A549 (cell line): ENCODE data around the gene CDK19. TPM values are rescaled to one million over a fixed set of nuclear protein-coding genes. Genes with fewer than 3 reads are reported as not detected.
"Not testable (repeated sequence)": the region's sequence is repeated elsewhere in the genome, so short reads cannot be mapped to it uniquely, and the experiment has no call there.

Experiments used
- ATAC-seq, 2 experiments: fragments of 200-7000 bp in 1 of 2; fragments of >200 bp in 1 of 2; cut with Nextera tagmentation in 1 of 2; cut with Tn5 transposase in 1 of 2; 3 replicates each; pipeline versions ENCODE4 v1.8.0 to v1.9.1; 2018 to 2020; ENCODE audit warnings: mild to moderate bottlenecking in 1 of 2, moderate library complexity in 1 of 2
- CTCF ChIA-PET: fragments of 300-600 bp; sonication (Branson Sonifier 250); formaldehyde crosslinking; extraction: SDS; loops from one replicate; lab custom pipeline; 2021; ENCODE audit warnings: antibody characterized with exemption, inconsistent platforms; lab: Yijun Ruan, JAX
- POLR2A ChIA-PET: fragments of 350-600 bp; formaldehyde crosslinking; extraction: SDS; loops from one replicate; lab custom pipeline; 2021; ENCODE audit warnings: antibody characterized with exemption, inconsistent platforms; lab: Yijun Ruan, JAX
- DNase-seq, 2 experiments: peaks; one replicate each; pipeline versions ENCODE4 v3.0.0 to v3.0.0-alpha.2; 2011 to 2016; ENCODE audit warnings: low read depth in 1 of 2, low spot score in 1 of 2
- FAIRE-seq: peaks from 2 replicates; lab custom pipeline; 2011; peaks lifted over from hg19 to GRCh38; lab: Jason Lieb, UNC
- H3K27ac ChIP-seq, 2 experiments: fragments of >200 bp; sonication (Bioruptor Twin); formaldehyde crosslinking; 3 replicates each; pipeline ENCODE4 v1.5.1; 2016 to 2017
- H3K4me1 ChIP-seq: fragments of >200 bp; sonication (Bioruptor Twin); formaldehyde crosslinking; 3 replicates; pipeline ENCODE4 v1.6.1; 2016
- H3K4me2 ChIP-seq: fragments of >200 bp; sonication (Bioruptor Twin); formaldehyde crosslinking; 3 replicates; pipeline ENCODE4 v1.6.1; 2016
- H3K4me3 ChIP-seq: fragments of >200 bp; sonication (Bioruptor Twin); formaldehyde crosslinking; 3 replicates; pipeline ENCODE4 v1.5.1; 2016
- H3K9me3 ChIP-seq: fragments of >200 bp; sonication (Bioruptor Twin); formaldehyde crosslinking; 3 replicates; pipeline ENCODE4 v1.6.1; 2016
- ATOH8 ChIP-seq: fragments of 250-450 bp; sonication (Bioruptor Pico); IDR thresholded peaks from 2 replicates; pipeline ENCODE4 v1.5.0; 2020; ENCODE audit warnings: low read depth, mild to moderate bottlenecking, moderate library complexity
- CBX8 ChIP-seq: fragments of 200-600 bp; sonication (generic); IDR thresholded peaks from 2 replicates; pipeline ENCODE4 v1.6.1; 2016
- CEBPB ChIP-seq, 2 experiments: fragments of >200 bp in 1 of 2; sonication (Bioruptor Twin) in 1 of 2; formaldehyde crosslinking in 1 of 2; IDR thresholded peaks; 2 replicates each; pipeline ENCODE4 v1.6.1; 2012 to 2016
- E2F6 ChIP-seq: IDR thresholded peaks from 2 replicates; pipeline ENCODE4 v1.6.1; 2012; ENCODE audit warnings: low read depth, borderline replicate concordance
- EHF ChIP-seq: fragments of 250-450 bp; sonication (Bioruptor Pico); IDR thresholded peaks from 2 replicates; pipeline ENCODE4 v1.5.0; 2020; ENCODE audit warnings: mild to moderate bottlenecking
- ELK1 ChIP-seq: fragments of 150-350 bp; IDR thresholded peaks from 2 replicates; pipeline ENCODE4 v1.6.1; 2014; ENCODE audit warnings: low read depth, mild to moderate bottlenecking, low read length
- HES2 ChIP-seq: fragments of >200 bp; sonication (Bioruptor Twin); formaldehyde crosslinking; IDR thresholded peaks from 2 replicates; pipeline ENCODE4 v1.6.1; 2016
- HEYL ChIP-seq: fragments of 250-450 bp; sonication (Bioruptor Pico); IDR thresholded peaks from 2 replicates; pipeline ENCODE4 v1.8.0; 2021; ENCODE audit warnings: mild to moderate bottlenecking, moderate library complexity
- JUN ChIP-seq, 2 experiments: fragments of >200 bp; sonication (Bioruptor Twin); formaldehyde crosslinking; IDR thresholded peaks; 2 replicates in 1 of 2; 3 replicates in 1 of 2; pipeline ENCODE4 v1.6.1; 2016 to 2017
- MAFK ChIP-seq: fragments of 450-650 bp; IDR thresholded peaks from 2 replicates; pipeline ENCODE4 v1.6.1; 2014; ENCODE audit not compliant: partially characterized antibody
- MAX ChIP-seq: IDR thresholded peaks from 2 replicates; pipeline ENCODE4 v1.6.1; 2012
- MYC ChIP-seq: IDR thresholded peaks from 2 replicates; pipeline ENCODE4 v1.6.1; 2012; ENCODE audit warnings: mild to moderate bottlenecking, inconsistent platforms, low read length, improper control_type of control experiment, borderline replicate concordance
- NPAS2 ChIP-seq: fragments of 250-450 bp; sonication (Bioruptor Pico); IDR thresholded peaks from 2 replicates; pipeline ENCODE4 v1.8.0; 2022; ENCODE audit warnings: mild to moderate bottlenecking, moderate library complexity, borderline replicate concordance
- NR3C1 ChIP-seq: fragments of >200 bp; sonication (Bioruptor Twin); formaldehyde crosslinking; IDR thresholded peaks from 3 replicates; pipeline ENCODE4 v1.6.1; 2017
- PBX3 ChIP-seq: IDR thresholded peaks from 2 replicates; pipeline ENCODE4 v1.6.1; 2012
- RAD21 ChIP-seq, 2 experiments: fragments of >200 bp in 1 of 2; sonication (Bioruptor Twin) in 1 of 2; formaldehyde crosslinking in 1 of 2; IDR thresholded peaks in 1 of 2; conservative IDR thresholded peaks in 1 of 2; 2 replicates in 1 of 2; 3 replicates in 1 of 2; pipeline ENCODE4 v1.6.1; 2012 to 2018; ENCODE audit warnings: inconsistent platforms in 1 of 2
- TFCP2L1 ChIP-seq: fragments of 250-450 bp; sonication (Bioruptor Pico); IDR thresholded peaks from 2 replicates; pipeline ENCODE4 v1.5.0; 2021; ENCODE audit warnings: mild to moderate bottlenecking
- USF2 ChIP-seq: fragments of 450-650 bp; IDR thresholded peaks from 2 replicates; pipeline ENCODE4 v1.6.1; 2014; ENCODE audit warnings: antibody characterized with exemption
- WGBS: methylation state at CpG from one replicate; pipeline ENCODE4 v1.1.6; 2017; ENCODE audit errors: missing lambda C conversion rate; 5-methylcytosine and 5-hydroxymethylcytosine counted together
- polyA plus RNA-seq, 4 experiments: library from polyadenylated mRNA; depleted of rRNA in 3 of 4; stranded (reverse); fragments of >200 nt; fragmentation: RNase III in 1 of 4; extraction: RNeasy Plus Mini Kit Qiagen cat#74134 plus additional on column Dnase treatment in 1 of 4; gene quantifications; 2 replicates in 3 of 4; 3 replicates in 1 of 4; pipeline ENCODE4 v1.2.3, GENCODE V29; 2011 to 2017

The CDK19 gene
- polyA plus RNA-seq, 2 of the 4 experiments (the other 2 are of a cell fraction), result 7.1 to 18.6 TPM

- FAIRE-seq, result no peak
Observed at GRCh38 chr6:110841266-110841665, 26.0 kb upstream of the CDK19 start.

GRCh38 chr6:110835751-110836150 is 20.5 kb upstream of the CDK19 start:
- POLR2A ChIA-PET, result interaction anchor here (0.6 to 1.0 kb wide), 3 partner anchors 21 to 153 kb away, joined by 3 read pairs; partner anchors contain the start of gene CDK19
- CTCF ChIA-PET, result not testable (repeated sequence)

More at GRCh38 chr6:110841266-110841665, 26.0 kb upstream of the CDK19 start:
- CTCF ChIA-PET, result no interaction called here
- H3K4me2 ChIP-seq, result no peak overlapping the region
- H3K4me1 ChIP-seq, result no peaks in the 10 kb centered on the region
- DNase-seq (no peak), ATAC-seq (no peak)
- TF ChIP-seq MAFK (no peak), EHF (CRISPR knock-in tag) (no peak), ELK1 (no peak), JUN (IDR thresholded peaks at IDR 0.05) (no peak), NPAS2 (CRISPR knock-in tag) (no peak), HES2 (no peak), MAX (no peak), PBX3 (no peak), HEYL (CRISPR knock-in tag) (no peak), NR3C1 (no peak), MYC (no peak), TFCP2L1 (CRISPR knock-in tag) (no peak), ATOH8 (CRISPR knock-in tag) (no peak), E2F6 (no peak), USF2 (no peak)
- H3K4me3 ChIP-seq, result no peak overlapping the region
- 91% methylated on average over 6 of the region's 6 CpGs for WGBS
- POLR2A ChIA-PET, result no interaction called here
- no peak overlapping the region for H3K27ac ChIP-seq
- H3K9me3 ChIP-seq, result no peaks in the 10 kb centered on the region

GRCh38 chr6:110833831-110834230 is 18.6 kb upstream of the CDK19 start:
- H3K27ac ChIP-seq, result no peak overlapping the region
- no peak for DNase-seq
- WGBS, result 74% methylated on average over 6 of the region's 6 CpGs
- CTCF ChIA-PET, result no interaction called here
- no peak overlapping the region for H3K4me3 ChIP-seq
- TF ChIP-seq RAD21 (conservative IDR thresholded peaks at IDR 0.05 in 1 of 2, IDR thresholded peaks at IDR 0.05 in 1 of 2), result no peak
- TF ChIP-seq CBX8, result no peak
- TF ChIP-seq, all 56 proteins: peak for 0
- no peak for ATAC-seq
- POLR2A ChIA-PET, result no interaction called here
- H3K4me2 ChIP-seq, result no peak overlapping the region
- H3K9me3 ChIP-seq, result no peaks in the 10 kb centered on the region
- no peaks in the 10 kb centered on the region for H3K4me1 ChIP-seq
- no peak for FAIRE-seq

More at GRCh38 chr6:110835751-110836150, 20.5 kb upstream of the CDK19 start:
- ATAC-seq, result not testable (repeated sequence)
- 0 out of 4 replicates have a peak, but pooled peaks of 1 of the 2 experiments have one; percentile 27 for TF ChIP-seq CEBPB (IDR thresholded peaks at IDR 0.05)
- TF ChIP-seq, all 56 proteins: peak for 1; not testable (repeated sequence) for 55
- not testable (repeated sequence) for DNase-seq, H3K9me3 ChIP-seq, FAIRE-seq, H3K4me2 ChIP-seq, H3K27ac ChIP-seq, H3K4me3 ChIP-seq, H3K4me1 ChIP-seq
- WGBS, result 52% methylated on average over 2 of the region's 5 CpGs
